Small intestine (tissue), 7 donors: ENCODE results near the gene SPTY2D1. TPM values are rescaled to one million over a fixed set of nuclear protein-coding genes. Genes with fewer than 3 reads are reported as not detected.
"Not testable (repeated sequence)": the region's sequence is repeated elsewhere in the genome, so short reads cannot be mapped to it uniquely, and the experiment has no call there.

Experiments
- DNase-seq, 2 donors: peaks; one replicate each; pipeline versions ENCODE4 v3.0.0 to v3.0.0-alpha.2; 2013
- FAIRE-seq: peaks from 2 replicates; lab custom pipeline; 2012; peaks lifted over from hg19 to GRCh38; lab: Jason Lieb, UNC
- H3K27ac ChIP-seq, 3 donors: one replicate each; pipeline ENCODE4 v1.5.1; 2013; ENCODE audit warnings: low read length in 2 of 3, mild to moderate bottlenecking in 2 of 3, control low read depth in 1 of 3, inconsistent platforms in 1 of 3, low read depth in 1 of 3, moderate library complexity in 1 of 3
- H3K27me3 ChIP-seq, 3 donors: one replicate each; pipeline ENCODE4 v1.6.1; 2013; ENCODE audit warnings: low read length in 3 of 3, inconsistent platforms in 1 of 3; ENCODE audit not compliant: control insufficient read depth in 3 of 3, insufficient read depth in 3 of 3
- H3K36me3 ChIP-seq, 3 donors: one replicate each; pipeline ENCODE4 v1.6.1; 2013; ENCODE audit warnings: low read length in 3 of 3, inconsistent platforms in 1 of 3, low read depth in 1 of 3, mild to moderate bottlenecking in 1 of 3, moderate library complexity in 1 of 3; ENCODE audit not compliant: control insufficient read depth in 3 of 3, insufficient read depth in 2 of 3
- H3K4me1 ChIP-seq, 3 donors: one replicate each; pipeline ENCODE4 v1.6.1; 2013; ENCODE audit warnings: low read length in 2 of 3, inconsistent platforms in 1 of 3, low read depth in 1 of 3, mild to moderate bottlenecking in 1 of 3, moderate library complexity in 1 of 3; ENCODE audit not compliant: control insufficient read depth in 3 of 3, insufficient read depth in 2 of 3
- H3K4me3 ChIP-seq, 3 donors: one replicate each; pipeline ENCODE4 v1.5.1; 2013; ENCODE audit warnings: low read length in 3 of 3, control low read depth in 1 of 3, inconsistent platforms in 1 of 3, low read depth in 1 of 3, mild to moderate bottlenecking in 1 of 3, moderate library complexity in 1 of 3
- H3K9me3 ChIP-seq, 2 donors: one replicate each; pipeline ENCODE4 v1.6.1; 2013; ENCODE audit warnings: low read depth in 1 of 2, low read length in 1 of 2; ENCODE audit not compliant: control insufficient read depth in 2 of 2, insufficient read depth in 1 of 2
- WGBS, 3 donors: extraction: QIAGEN DNeasy Blood & Tissue Kit; methylation state at CpG; one replicate each; pipeline ENCODE4 v1.1.7; 2013; 5-methylcytosine and 5-hydroxymethylcytosine counted together
- polyA plus RNA-seq, 4 donors: library from polyadenylated mRNA; stranded (reverse) in 3 of 4; unstranded in 1 of 4; fragments of 200-250 nt in 3 of 4; fragments of 120-200 nt in 1 of 4; gene quantifications; one replicate each; pipeline versions ENCODE4 v1.2.1 to v1.2.3, GENCODE V29; 2013
- donor health status: healthy with polysubstance abuse.
- donor health status: control.
- donor health status: control.
- donor health status: Bipolar disorder and iron deficiency.
- donor health status: healthy.

SPTY2D1 gene
- polyA plus RNA-seq, 4 donors = 5.8 to 16.5 (median 6.5) TPM

GRCh38 chr11:18669219-18669596 lies 35.1 kb upstream of the SPTY2D1 start:
- Histone ChIP-seq H3K9me3 (no peaks in the 10 kb centered on the region), H3K27me3 (no peaks in the 10 kb centered on the region), H3K36me3 (no peaks in the 10 kb centered on the region), H3K4me3 (no peak overlapping the region), H3K4me1 (peaks cover 0 to 3% (median 3%) of the 10 kb centered on the region in 3 donors), H3K27ac (no peak overlapping the region)
- DNase-seq (peak in 1 of 2 donors; percentile 15), FAIRE-seq (no peak)
- 2 to 21% (median 11%) methylated on average over 2 of the region's 2 CpGs for WGBS, 3 donors

GRCh38 chr11:18668131-18668530 lies 34.0 kb upstream of the SPTY2D1 start:
- FAIRE-seq (no peak), DNase-seq (no peak)
- no peaks in the 10 kb centered on the region for H3K36me3 ChIP-seq
- H3K4me1 ChIP-seq = peaks cover 0 to 3% (median 3%) of the 10 kb centered on the region in 3 donors
- no peaks in the 10 kb centered on the region for H3K27me3 ChIP-seq
- no peak overlapping the region for H3K4me3 ChIP-seq
- H3K9me3 ChIP-seq = no peaks in the 10 kb centered on the region
- no peak overlapping the region for H3K27ac ChIP-seq
- WGBS, 3 donors = 92 to 95% (median 95%) methylated on average over 4 of the region's 4 CpGs

- H3K27me3 ChIP-seq, H3K4me1 ChIP-seq, DNase-seq, H3K9me3 ChIP-seq, FAIRE-seq, H3K36me3 ChIP-seq, H3K4me3 ChIP-seq: not testable (repeated sequence)
- H3K27ac ChIP-seq = peak overlapping the region in 1 of 3 donors; percentile 44
- whole genome bisulfite sequencing, 3 donors = 77 to 86% (median 84%) methylated on average over 10 of the region's 10 CpGs
Observed at GRCh38 chr11:18665353-18665872, 31.3 kb upstream of the SPTY2D1 start.

GRCh38 chr11:18657673-18658072 lies 23.5 kb upstream of the SPTY2D1 start:
- Histone ChIP-seq H3K36me3 (no peaks in the 10 kb centered on the region), H3K4me3 (no peak overlapping the region), H3K27ac (no peak overlapping the region), H3K27me3 (no peaks in the 10 kb centered on the region), H3K4me1 (no peaks in the 10 kb centered on the region), H3K9me3 (peaks cover 0 to 7% of the 10 kb centered on the region in 2 donors)
- DNase-seq = no peak
- FAIRE-seq = no peak
- 60 to 87% (median 73%) methylated on average over 5 of the region's 5 CpGs for WGBS, 3 donors

- Histone ChIP-seq H3K4me1 (no peaks in the 10 kb centered on the region), H3K36me3 (no peaks in the 10 kb centered on the region), H3K4me3 (no peak overlapping the region), H3K27me3 (no peaks in the 10 kb centered on the region), H3K27ac (no peak overlapping the region), H3K9me3 (no peaks in the 10 kb centered on the region)
- FAIRE-seq (no peak), DNase-seq (peak; percentile 66 to 79)
- WGBS, 3 donors = 74 to 86% (median 80%) methylated on average over 19 of the region's 19 CpGs
Observed at GRCh38 chr11:18650859-18651557, 16.9 kb upstream of the SPTY2D1 start.

- H3K27ac ChIP-seq = no peak overlapping the region
- H3K27me3 ChIP-seq = no peaks in the 10 kb centered on the region
- 67 to 92% (median 78%) methylated on average over 4 of the region's 4 CpGs for WGBS, 3 donors
- H3K4me3 ChIP-seq = no peak overlapping the region
- FAIRE-seq = no peak
- no peaks in the 10 kb centered on the region for H3K36me3 ChIP-seq
- DNase-seq = no peak
- H3K9me3 ChIP-seq = no peaks in the 10 kb centered on the region
- H3K4me1 ChIP-seq = no peaks in the 10 kb centered on the region
Observed at GRCh38 chr11:18650353-18650752, 16.2 kb upstream of the SPTY2D1 start.

GRCh38 chr11:18643034-18643433 lies 8.9 kb upstream of the SPTY2D1 start:
- not testable (repeated sequence) for H3K36me3 ChIP-seq, H3K9me3 ChIP-seq, H3K4me3 ChIP-seq, H3K4me1 ChIP-seq, H3K27me3 ChIP-seq, H3K27ac ChIP-seq, FAIRE-seq
- WGBS, 3 donors = 43 to 72% (median 44%) methylated on average over 3 to 4 of the region's 4 CpGs
- peak in 1 of 2 donors; percentile 7 for DNase-seq

GRCh38 chr11:18641677-18642076 lies 7.5 kb upstream of the SPTY2D1 start:
- WGBS, 3 donors = 38 to 50% (median 40%) methylated on average over 1 of the region's 1 CpG
- no peaks in the 10 kb centered on the region for H3K9me3 ChIP-seq
- H3K36me3 ChIP-seq = no peaks in the 10 kb centered on the region

More at GRCh38 chr11:18641677-18642076, 7.5 kb upstream of the SPTY2D1 start:
- Histone ChIP-seq H3K4me3 (no peak overlapping the region), H3K27me3 (peaks cover 0 to 3% (median 0%) of the 10 kb centered on the region in 3 donors), H3K4me1 (no peaks in the 10 kb centered on the region), H3K27ac (no peak overlapping the region)
- FAIRE-seq = no peak
- no peak for DNase-seq
